Measurements from ENCODE around the gene SRA1. TPM values are rescaled to one million over a fixed set of nuclear protein-coding genes. Genes with fewer than 3 reads are reported as not detected.

The SRA1 gene
- total and polyA plus RNA-seq, 4 donors: 12.9 to 41.1 (median 19.8) TPM

DNA sequence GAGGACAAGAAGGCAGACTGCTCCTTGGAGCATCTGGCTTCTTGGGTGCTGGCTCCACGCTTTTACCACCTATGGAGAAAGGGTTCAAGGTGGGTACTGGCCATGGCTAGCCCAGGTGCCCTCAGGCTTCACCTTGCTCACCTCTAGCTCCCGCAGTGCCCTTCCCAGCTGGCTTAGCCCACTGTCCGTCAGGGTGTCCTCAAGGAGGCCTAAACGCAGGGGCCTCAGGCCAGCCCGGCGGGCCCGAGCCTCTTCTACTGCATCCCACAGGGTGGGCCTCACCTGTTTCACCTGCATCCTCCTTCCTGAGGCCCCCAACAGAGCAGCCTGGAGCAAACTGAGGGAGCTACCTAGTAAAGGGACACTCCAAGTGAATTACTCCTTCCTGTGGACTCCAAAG lies 16.4 kb upstream of the SRA1 start:
- TF ChIP-seq SP1 (IDR thresholded peaks at IDR 0.05) (no peak), HNF4A (conservative IDR thresholded peaks at IDR 0.05) (no peak), FOXA1 (IDR thresholded peaks at IDR 0.05) (no peak), HNF4G (IDR thresholded peaks at IDR 0.05) (no peak), JUND (IDR thresholded peaks at IDR 0.05) (no peak), RAD21 (IDR thresholded peaks at IDR 0.05) (no peak)
- TF ChIP-seq, protein P1, sequence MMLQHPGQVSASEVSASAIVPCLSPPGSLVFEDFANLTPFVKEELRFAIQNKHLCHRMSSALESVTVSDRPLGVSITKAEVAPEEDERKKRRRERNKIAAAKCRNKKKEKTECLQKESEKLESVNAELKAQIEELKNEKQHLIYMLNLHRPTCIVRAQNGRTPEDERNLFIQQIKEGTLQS (IDR thresholded peaks at IDR 0.05): no peak
- TF ChIP-seq, protein P2, sequence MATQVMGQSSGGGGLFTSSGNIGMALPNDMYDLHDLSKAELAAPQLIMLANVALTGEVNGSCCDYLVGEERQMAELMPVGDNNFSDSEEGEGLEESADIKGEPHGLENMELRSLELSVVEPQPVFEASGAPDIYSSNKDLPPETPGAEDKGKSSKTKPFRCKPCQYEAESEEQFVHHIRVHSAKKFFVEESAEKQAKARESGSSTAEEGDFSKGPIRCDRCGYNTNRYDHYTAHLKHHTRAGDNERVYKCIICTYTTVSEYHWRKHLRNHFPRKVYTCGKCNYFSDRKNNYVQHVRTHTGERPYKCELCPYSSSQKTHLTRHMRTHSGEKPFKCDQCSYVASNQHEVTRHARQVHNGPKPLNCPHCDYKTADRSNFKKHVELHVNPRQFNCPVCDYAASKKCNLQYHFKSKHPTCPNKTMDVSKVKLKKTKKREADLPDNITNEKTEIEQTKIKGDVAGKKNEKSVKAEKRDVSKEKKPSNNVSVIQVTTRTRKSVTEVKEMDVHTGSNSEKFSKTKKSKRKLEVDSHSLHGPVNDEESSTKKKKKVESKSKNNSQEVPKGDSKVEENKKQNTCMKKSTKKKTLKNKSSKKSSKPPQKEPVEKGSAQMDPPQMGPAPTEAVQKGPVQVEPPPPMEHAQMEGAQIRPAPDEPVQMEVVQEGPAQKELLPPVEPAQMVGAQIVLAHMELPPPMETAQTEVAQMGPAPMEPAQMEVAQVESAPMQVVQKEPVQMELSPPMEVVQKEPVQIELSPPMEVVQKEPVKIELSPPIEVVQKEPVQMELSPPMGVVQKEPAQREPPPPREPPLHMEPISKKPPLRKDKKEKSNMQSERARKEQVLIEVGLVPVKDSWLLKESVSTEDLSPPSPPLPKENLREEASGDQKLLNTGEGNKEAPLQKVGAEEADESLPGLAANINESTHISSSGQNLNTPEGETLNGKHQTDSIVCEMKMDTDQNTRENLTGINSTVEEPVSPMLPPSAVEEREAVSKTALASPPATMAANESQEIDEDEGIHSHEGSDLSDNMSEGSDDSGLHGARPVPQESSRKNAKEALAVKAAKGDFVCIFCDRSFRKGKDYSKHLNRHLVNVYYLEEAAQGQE (IDR thresholded peaks at IDR 0.05): no peak
- TF ChIP-seq, protein P3, sequence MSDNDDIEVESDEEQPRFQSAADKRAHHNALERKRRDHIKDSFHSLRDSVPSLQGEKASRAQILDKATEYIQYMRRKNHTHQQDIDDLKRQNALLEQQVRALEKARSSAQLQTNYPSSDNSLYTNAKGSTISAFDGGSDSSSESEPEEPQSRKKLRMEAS (IDR thresholded peaks at IDR 0.05): no peak
- TF ChIP-seq, protein P4, sequence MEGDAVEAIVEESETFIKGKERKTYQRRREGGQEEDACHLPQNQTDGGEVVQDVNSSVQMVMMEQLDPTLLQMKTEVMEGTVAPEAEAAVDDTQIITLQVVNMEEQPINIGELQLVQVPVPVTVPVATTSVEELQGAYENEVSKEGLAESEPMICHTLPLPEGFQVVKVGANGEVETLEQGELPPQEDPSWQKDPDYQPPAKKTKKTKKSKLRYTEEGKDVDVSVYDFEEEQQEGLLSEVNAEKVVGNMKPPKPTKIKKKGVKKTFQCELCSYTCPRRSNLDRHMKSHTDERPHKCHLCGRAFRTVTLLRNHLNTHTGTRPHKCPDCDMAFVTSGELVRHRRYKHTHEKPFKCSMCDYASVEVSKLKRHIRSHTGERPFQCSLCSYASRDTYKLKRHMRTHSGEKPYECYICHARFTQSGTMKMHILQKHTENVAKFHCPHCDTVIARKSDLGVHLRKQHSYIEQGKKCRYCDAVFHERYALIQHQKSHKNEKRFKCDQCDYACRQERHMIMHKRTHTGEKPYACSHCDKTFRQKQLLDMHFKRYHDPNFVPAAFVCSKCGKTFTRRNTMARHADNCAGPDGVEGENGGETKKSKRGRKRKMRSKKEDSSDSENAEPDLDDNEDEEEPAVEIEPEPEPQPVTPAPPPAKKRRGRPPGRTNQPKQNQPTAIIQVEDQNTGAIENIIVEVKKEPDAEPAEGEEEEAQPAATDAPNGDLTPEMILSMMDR (IDR thresholded peaks at IDR 0.05; ENCODE audit: low read depth, low read length, missing input control): no peak
- Histone ChIP-seq H3K27me3 (ENCODE audit: control insufficient read depth in 4 of 4, insufficient read depth in 4 of 4, low read length in 3 of 4) (no peaks in the 10 kb centered on the region), H3K4me1 (ENCODE audit: control insufficient read depth in 4 of 4, insufficient read depth in 4 of 4, low read length in 3 of 4) (peaks cover 14 to 52% (median 40%) of the 10 kb centered on the region in 4 donors), H3K36me3 (ENCODE audit: control insufficient read depth in 4 of 4, insufficient read depth in 3 of 4, low read depth in 1 of 4, low read length in 3 of 4) (no peaks in the 10 kb centered on the region), H3K4me3 (ENCODE audit: low read depth in 1 of 3, low read length in 3 of 3) (no peak overlapping the region), H3K27ac (ENCODE audit: low read depth in 1 of 2, low read length in 2 of 2) (peak overlapping the region; percentile 69 to 76), H3K9me3 (ENCODE audit: control insufficient read depth in 4 of 4, low read length in 3 of 4) (no peaks in the 10 kb centered on the region), H3K9ac (ENCODE audit: low read depth in 1 of 2, low read length in 2 of 2) (no peak overlapping the region)
- DNase-seq (ENCODE audit: low spot score): no peak
- 96% methylated on average over 7 of the region's 7 CpGs for WGBS

DNA sequence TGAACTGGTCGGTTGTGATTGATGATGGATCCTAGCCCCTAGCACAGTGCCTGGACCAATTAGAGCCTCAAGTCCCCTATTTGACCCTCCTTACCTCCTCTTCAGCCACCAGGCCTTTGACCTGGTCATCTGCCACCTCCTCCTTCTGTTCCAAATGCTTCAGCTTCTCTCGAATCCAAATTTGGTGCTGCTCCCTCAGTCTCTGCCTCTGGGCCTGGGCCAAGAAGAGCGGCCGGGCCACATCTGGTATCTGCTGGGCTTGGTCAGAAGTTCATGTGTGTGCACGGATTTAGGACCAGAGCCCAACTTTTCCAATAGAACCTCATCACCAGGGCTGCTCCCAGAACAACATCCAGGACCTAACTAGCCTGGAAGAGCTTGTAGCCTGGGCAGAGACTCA lies 13.8 kb upstream of the SRA1 start:
- H3K36me3 ChIP-seq (ENCODE audit: control insufficient read depth in 4 of 4, insufficient read depth in 3 of 4, low read depth in 1 of 4, low read length in 3 of 4): peaks cover 6 to 19% (median 15%) of the 10 kb centered on the region in 4 donors
- TF ChIP-seq FOXA2 (IDR thresholded peaks at IDR 0.05) (no peak), SP1 (IDR thresholded peaks at IDR 0.05) (peak; percentile 65), TAF1 (conservative IDR thresholded peaks at IDR 0.05) (no peak), HNF4G (IDR thresholded peaks at IDR 0.05) (no peak), FOXA1 (IDR thresholded peaks at IDR 0.05) (no peak), RXRA (IDR thresholded peaks at IDR 0.05) (peak; percentile 78 to 90), GABPA (IDR thresholded peaks at IDR 0.05 in 1 of 2, conservative IDR thresholded peaks at IDR 0.05 in 1 of 2) (no peak), RAD21 (IDR thresholded peaks at IDR 0.05) (peak in 1 of 2 donors; percentile 39), EGR1 (IDR thresholded peaks at IDR 0.05; ENCODE audit: low read depth in 2 of 2) (no peak), NR2F2 (IDR thresholded peaks at IDR 0.05) (peak; percentile 88)
- no peak for DNase-seq (ENCODE audit: low spot score)
- no peak overlapping the region for H3K4me3 ChIP-seq (ENCODE audit: low read depth in 1 of 3, low read length in 3 of 3)
- H3K27me3 ChIP-seq (ENCODE audit: control insufficient read depth in 4 of 4, insufficient read depth in 4 of 4, low read length in 3 of 4): no peaks in the 10 kb centered on the region
- peak overlapping the region; percentile 2 to 51 for H3K27ac ChIP-seq (ENCODE audit: low read depth in 1 of 2, low read length in 2 of 2)
- no peak overlapping the region for H3K9ac ChIP-seq (ENCODE audit: low read depth in 1 of 2, low read length in 2 of 2)
- H3K4me1 ChIP-seq (ENCODE audit: control insufficient read depth in 4 of 4, insufficient read depth in 4 of 4, low read length in 3 of 4): peaks cover 16 to 70% (median 56%) of the 10 kb centered on the region in 4 donors
- WGBS: 44% methylated on average over 5 of the region's 5 CpGs
- H3K9me3 ChIP-seq (ENCODE audit: control insufficient read depth in 4 of 4, low read length in 3 of 4): no peaks in the 10 kb centered on the region
